ENCODE data around the gene MAPK8. TPM values are rescaled to one million over a fixed set of nuclear protein-coding genes. Genes with fewer than 3 reads are reported as not detected.

Gene MAPK8
- total and polyA plus RNA-seq, 9 of the 15 experiments (the other 6 are each of a cell fraction or from before 2014, with no cell fraction given): 6.4 to 159 (median 71.0) TPM

DNA sequence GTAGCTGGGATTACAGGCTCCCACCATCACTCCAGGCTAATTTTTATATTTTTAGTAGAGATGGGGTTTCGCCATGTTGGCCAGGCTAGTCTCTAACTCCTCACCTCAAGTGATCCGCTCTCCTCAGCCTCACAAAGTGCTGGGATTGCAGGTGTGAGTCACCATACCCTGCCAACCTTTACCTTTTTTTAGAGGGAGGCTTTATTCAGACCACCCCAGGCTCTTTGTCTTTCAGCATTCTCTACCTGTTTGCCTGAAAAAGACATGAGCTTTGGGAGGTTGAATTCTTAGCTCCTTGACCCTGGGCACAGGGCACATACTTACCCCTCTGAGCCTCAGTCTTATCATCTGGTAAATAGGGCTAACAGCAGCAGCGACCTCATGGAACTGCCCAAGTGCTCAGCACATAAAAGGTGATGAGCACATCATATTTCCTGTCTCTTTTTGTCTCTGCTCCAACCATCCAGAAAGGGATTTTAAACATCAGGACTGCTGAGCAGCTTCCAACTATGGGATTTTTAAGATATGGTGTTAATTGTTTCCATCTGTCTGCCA, 49.0 kb upstream of the MAPK8 start:
- Histone ChIP-seq H3K9ac (ENCODE audit: insufficient read depth in 1 of 2, low read depth in 2 of 2, low read length in 2 of 2) (no peak overlapping the region), H3K9me1 (ENCODE audit: control insufficient read depth, insufficient read depth, low read length) (no peaks in the 10 kb centered on the region), H3K27ac (ENCODE audit: extremely low read depth, low read depth, low read length) (no peak overlapping the region), H4K20me1 (replicated peaks; ENCODE audit: control insufficient read depth, insufficient read depth, low read length) (no peaks in the 10 kb centered on the region), H3K4me3 (no peak overlapping the region), H3K4me1 (replicated peaks in 1 of 2; ENCODE audit: control insufficient read depth in 2 of 2, insufficient read depth in 2 of 2, low read length in 2 of 2) (no peaks in the 10 kb centered on the region), H3K27me3 (ENCODE audit: control insufficient read depth in 2 of 2, insufficient read depth in 2 of 2, low read length in 2 of 2) (peaks cover 8 to 23% of the 10 kb centered on the region in 2 experiments), H2AFZ (ENCODE audit: low read depth, low read length) (no peak overlapping the region), H3K9me3 (replicated peaks; ENCODE audit: control insufficient read depth, insufficient read depth, low read depth, low read length) (no peaks in the 10 kb centered on the region), H3K79me2 (ENCODE audit: control insufficient read depth, insufficient read depth, low read length) (no peaks in the 10 kb centered on the region), H3K4me2 (ENCODE audit: insufficient read depth, low read length) (no peak overlapping the region), H3K36me3 (ENCODE audit: control insufficient read depth, insufficient read depth, low read length) (no peaks in the 10 kb centered on the region)
- no peak for DNase-seq (ENCODE audit: extremely low read depth in 1 of 4, low spot score in 3 of 4)
- ChIA-PET POLR2A (no interaction called here), CTCF (ENCODE audit: low intra/inter-chr PET ratio) (no interaction called here)
- no TSS peak for BruUV-seq (replicated peaks)
- TF ChIP-seq RBM25 (IDR thresholded peaks at IDR 0.05; ENCODE audit: low read depth, low read length, severe bottlenecking) (peak; percentile 17), ZEB2 (IDR thresholded peaks at IDR 0.05) (no peak)
- ATAC-seq: no peak
- no peak for FAIRE-seq
- intact Hi-C loops (cut with micrococcal nuclease): loop anchor here (5.0 kb wide), 1 partner anchor 50 kb away; the partner anchor contains the start of gene MAPK8
- WGBS (ENCODE audit: insufficient coverage, low coverage, missing lambda C conversion rate): 2% methylated on average over 3 of the region's 3 CpGs
- in situ Hi-C loops (cut with MboI): no loop called here

- no TSS peak for BruUV-seq (replicated peaks)
- in situ Hi-C loops (cut with MboI) (no loop called here), intact Hi-C loops (cut with micrococcal nuclease) (loop anchor here (5.0 kb wide), 1 partner anchor 49 kb away; the partner anchor contains the start of gene MAPK8)
- no peak for ATAC-seq
- DNase-seq (ENCODE audit: extremely low read depth in 1 of 4, low spot score in 3 of 4): no peak
- H3K4me3 ChIP-seq: no peak overlapping the region
- no peaks in the 10 kb centered on the region for H3K9me3 ChIP-seq (replicated peaks; ENCODE audit: control insufficient read depth, insufficient read depth, low read depth, low read length)
- 0% methylated on average over 1 of the region's 1 CpG for WGBS (ENCODE audit: insufficient coverage, low coverage, missing lambda C conversion rate)
- peaks cover 8 to 22% of the 10 kb centered on the region in 2 experiments for H3K27me3 ChIP-seq (ENCODE audit: control insufficient read depth in 2 of 2, insufficient read depth in 2 of 2, low read length in 2 of 2)
- ChIA-PET POLR2A (interaction anchor here (0.8 kb wide), 1 partner anchor 10 kb away, joined by 3 read pairs; no protein-coding TSS in a partner anchor), CTCF (ENCODE audit: low intra/inter-chr PET ratio) (no interaction called here)
- H3K4me2 ChIP-seq (ENCODE audit: insufficient read depth, low read length): no peak overlapping the region
- no peaks in the 10 kb centered on the region for H3K4me1 ChIP-seq (replicated peaks in 1 of 2; ENCODE audit: control insufficient read depth in 2 of 2, insufficient read depth in 2 of 2, low read length in 2 of 2)
- no peak overlapping the region for H3K27ac ChIP-seq (ENCODE audit: extremely low read depth, low read depth, low read length)
- no peaks in the 10 kb centered on the region for H3K79me2 ChIP-seq (ENCODE audit: control insufficient read depth, insufficient read depth, low read length)
- no peak for FAIRE-seq
- H2AFZ ChIP-seq (ENCODE audit: low read depth, low read length): no peak overlapping the region
- no peak for TF ChIP-seq NUFIP1 (IDR thresholded peaks at IDR 0.05; ENCODE audit: partially characterized antibody)
- no peak for TF ChIP-seq SREBF2 (CRISPR knock-in tag; IDR thresholded peaks at IDR 0.05)
- TF ChIP-seq CREM (IDR thresholded peaks at IDR 0.05; ENCODE audit: low read depth): no peak
- TF ChIP-seq ZNF311 (CRISPR knock-in tag; IDR thresholded peaks at IDR 0.05): no peak
- H3K9ac ChIP-seq (ENCODE audit: insufficient read depth in 1 of 2, low read depth in 2 of 2, low read length in 2 of 2): no peak overlapping the region
- no peaks in the 10 kb centered on the region for H3K9me1 ChIP-seq (ENCODE audit: control insufficient read depth, insufficient read depth, low read length)
- H4K20me1 ChIP-seq (replicated peaks; ENCODE audit: control insufficient read depth, insufficient read depth, low read length): no peaks in the 10 kb centered on the region
- no peaks in the 10 kb centered on the region for H3K36me3 ChIP-seq (ENCODE audit: control insufficient read depth, insufficient read depth, low read length)
Measured at GRCh38 chr10:48258105-48258504, 48.4 kb upstream of the MAPK8 start.

Data from K562 (cell line).